Kidney (tissue), 14 donors: ENCODE data around the gene INPP5A. TPM values are rescaled to one million over a fixed set of nuclear protein-coding genes. Genes with fewer than 3 reads are reported as not detected.

Experiments
- DNase-seq, 5 donors: peaks; one replicate each; pipeline ENCODE4 v3.0.0-alpha.2; 2013 to 2020
- FAIRE-seq: peaks from 2 replicates; lab custom pipeline; 2012; peaks lifted over from hg19 to GRCh38; lab: Jason Lieb, UNC
- H3K27ac ChIP-seq, 2 donors: one replicate each; pipeline ENCODE4 v1.7.0; 2013; ENCODE audit warnings: low read depth in 2 of 2, low read length in 2 of 2, inconsistent platforms in 1 of 2
- H3K27me3 ChIP-seq: one replicate; pipeline ENCODE4 v1.7.1; 2013; ENCODE audit warnings: low read length, inconsistent platforms; ENCODE audit not compliant: control insufficient read depth, insufficient read depth
- H3K36me3 ChIP-seq, 3 donors: one replicate each; pipeline versions ENCODE4 v1.7.0 to v1.7.1; 2013; ENCODE audit warnings: low read length in 3 of 3, control low read depth in 1 of 3, inconsistent platforms in 1 of 3; ENCODE audit not compliant: insufficient read depth in 3 of 3, control insufficient read depth in 2 of 3
- H3K4me1 ChIP-seq, 3 donors: one replicate each; pipeline versions ENCODE4 v1.7.0 to v1.7.1; 2013; ENCODE audit warnings: low read length in 3 of 3, inconsistent platforms in 1 of 3, low read depth in 1 of 3; ENCODE audit not compliant: control insufficient read depth in 2 of 3, insufficient read depth in 2 of 3
- H3K4me3 ChIP-seq, 3 donors: one replicate each; pipeline versions ENCODE4 v1.7.0 to v1.8.1; 2013; ENCODE audit warnings: low read length in 3 of 3, control low read depth in 1 of 3, inconsistent platforms in 1 of 3
- H3K9ac ChIP-seq, 3 donors: one replicate each; pipeline versions ENCODE4 v1.7.0 to v1.7.1; 2013; ENCODE audit warnings: low read length in 3 of 3, control low read depth in 1 of 3, inconsistent platforms in 1 of 3
- H3K9me3 ChIP-seq, 3 donors: one replicate each; pipeline versions ENCODE4 v1.7.0 to v1.7.1; 2013; ENCODE audit warnings: low read length in 3 of 3, control low read depth in 1 of 3, inconsistent platforms in 1 of 3; ENCODE audit not compliant: control insufficient read depth in 2 of 3, insufficient read depth in 1 of 3
- CTCF ChIP-seq: IDR thresholded peaks from 3 replicates; pipeline ENCODE4 v1.5.1; 2012; ENCODE audit warnings: mild to moderate bottlenecking, moderate library complexity, borderline replicate concordance; ENCODE audit not compliant: insufficient read depth; ENCODE audit errors: extremely low read depth
- intact Hi-C: fragments of 100-400 bp; cut with DNase I; formaldehyde crosslinking; loops from one replicate; pipeline ENCODE4 v1.11.1; 2022
- polyA plus RNA-seq: library from polyadenylated mRNA; stranded (reverse); fragments of 350-450 nt; fragmentation: Illumina TruSeq; extraction: RNeasy Lipid Tissue Mini Kit (QIAGEN cat#74804); gene quantifications from one replicate; pipeline ENCODE4 v1.2.3, GENCODE V29; 2014; ENCODE audit warnings: low read depth, low replicate concordance; ENCODE audit not compliant: insufficient read depth
- total RNA-seq: library from RNA; stranded (reverse); fragmentation: NEBNext Ultra II Directional; extraction: Animal tissue kit (Norgen Biotek cat#: 25700); gene quantifications from one replicate; pipeline ENCODE4 v1.2.1, GENCODE V29; 2021
- donor health status: control.
- donor health status: control.
- donor health status: control.
- donor health status: control.
- donor health status: control.
- donor health status: DM: yes; HTN: yes; CAD: no.
- donor health status: Normal renal cell carcinoma (clear cell type).

INPP5A gene
- total and polyA plus RNA-seq, 2 donors from 2014 or later: 20.8 to 40.3 TPM

GRCh38 chr10:132653721-132654120 lies 116.1 kb downstream of the INPP5A start:
- Histone ChIP-seq H3K36me3 (no peaks in the 10 kb centered on the region), H3K9ac (no peak overlapping the region)
- no peak for FAIRE-seq

GRCh38 chr10:132654121-132654571 lies 116.6 kb downstream of the INPP5A start:
- H3K36me3 ChIP-seq: peaks cover 0 to 1% (median 0%) of the 10 kb centered on the region in 3 donors
- no peak for TF ChIP-seq CTCF
- DNase-seq: no peak
- H3K4me1 ChIP-seq: no peaks in the 10 kb centered on the region
- no peak overlapping the region for H3K9ac ChIP-seq
- no peak overlapping the region for H3K4me3 ChIP-seq
- H3K27ac ChIP-seq: no peak overlapping the region
- no peaks in the 10 kb centered on the region for H3K9me3 ChIP-seq
- FAIRE-seq: no peak
- intact Hi-C loops: no loop called here
- H3K27me3 ChIP-seq: no peaks in the 10 kb centered on the region

More at GRCh38 chr10:132653721-132654120, 116.1 kb downstream of the INPP5A start:
- Histone ChIP-seq H3K4me1 (no peaks in the 10 kb centered on the region), H3K27ac (no peak overlapping the region), H3K4me3 (no peak overlapping the region), H3K27me3 (no peaks in the 10 kb centered on the region), H3K9me3 (no peaks in the 10 kb centered on the region)
- intact Hi-C loops: no loop called here
- no peak for TF ChIP-seq CTCF
- no peak for DNase-seq

- peaks cover 0 to 6% (median 4%) of the 10 kb centered on the region in 3 donors for H3K36me3 ChIP-seq
- no peaks in the 10 kb centered on the region for H3K9me3 ChIP-seq
- DNase-seq (peak; percentile 79 to 87 (median 80)), FAIRE-seq (no peak)
- H3K9ac ChIP-seq: no peak overlapping the region
- H3K4me3 ChIP-seq: no peak overlapping the region
- no peaks in the 10 kb centered on the region for H3K27me3 ChIP-seq
- no peaks in the 10 kb centered on the region for H3K4me1 ChIP-seq
- no peak overlapping the region for H3K27ac ChIP-seq
- peak; percentile 77 for TF ChIP-seq CTCF
- intact Hi-C loops: no loop called here
Observed at GRCh38 chr10:132654708-132655661, 117.4 kb downstream of the INPP5A start.
